ENCODE results near the gene PUSL1.

GRCh38 chr1:1341549-1342021 lies 33.2 kb downstream of the PUSL1 start:
- no peak for TF ChIP-seq EZH2 (IDR thresholded peaks at IDR 0.05; ENCODE audit: insufficient read depth, poor library complexity, severe bottlenecking)
- no peak for TF ChIP-seq EZH2phosphoT487 (IDR thresholded peaks at IDR 0.05; ENCODE audit: insufficient read depth, low read depth)
